DOHH2 (cell line): ENCODE measurements around the gene PPIP5K1.

Experiments used
- H3F3A ChIP-seq: fragments of 200-600 bp; sonication (generic), shearing (Covaris generic); 2 replicates; pipeline ENCODE4 v1.6.0; 2016; ENCODE audit warnings: antibody characterized with exemption, mild to moderate bottlenecking; ENCODE audit not compliant: control insufficient read depth, insufficient read depth
- H3K27ac ChIP-seq: fragments of 200-600 bp; sonication (generic); 2 replicates; pipeline ENCODE4 v1.5.1; 2014; ENCODE audit warnings: low read depth, mild to moderate bottlenecking, low read length, moderate library complexity
- H3K27me3 ChIP-seq: fragments of 200-600 bp; sonication (generic); 2 replicates; pipeline ENCODE4 v1.6.1; 2014; ENCODE audit warnings: mild to moderate bottlenecking, low read length, mixed read lengths; ENCODE audit not compliant: control insufficient read depth
- H3K36me3 ChIP-seq: fragments of 200-600 bp; sonication (generic); 2 replicates; pipeline ENCODE4 v1.6.1; 2014; ENCODE audit warnings: mild to moderate bottlenecking, low read length, moderate library complexity, mixed read lengths; ENCODE audit not compliant: control insufficient read depth
- H3K4me1 ChIP-seq: fragments of 200-600 bp; sonication (generic); 2 replicates; pipeline ENCODE4 v1.6.1; 2014; ENCODE audit warnings: mild to moderate bottlenecking, low read length, mixed read lengths; ENCODE audit not compliant: control insufficient read depth
- H3K4me2 ChIP-seq: fragments of 200-600 bp; sonication (generic); 2 replicates; pipeline ENCODE4 v1.6.0; 2014; ENCODE audit warnings: mild to moderate bottlenecking, low read length, moderate library complexity
- H3K4me3 ChIP-seq: fragments of 200-600 bp; sonication (generic); 2 replicates; pipeline ENCODE4 v1.5.1; 2014; ENCODE audit warnings: mild to moderate bottlenecking, low read length, mixed read lengths
- H3K79me2 ChIP-seq: fragments of 200-600 bp; sonication (generic); 2 replicates; pipeline ENCODE4 v1.6.1; 2014; ENCODE audit warnings: mild to moderate bottlenecking, low read length, mixed read lengths; ENCODE audit not compliant: control insufficient read depth
- H3K9me2 ChIP-seq: fragments of 200-600 bp; sonication (generic); replicated peaks from 2 replicates; pipeline ENCODE4 v1.6.1; 2014; ENCODE audit warnings: mild to moderate bottlenecking, low read length, mixed read lengths; ENCODE audit not compliant: control insufficient read depth
- H3K9me3 ChIP-seq: fragments of 200-600 bp; sonication (generic); 2 replicates; pipeline ENCODE4 v1.6.1; 2014; ENCODE audit warnings: antibody characterized with exemption, low read length, mixed read lengths; ENCODE audit not compliant: control insufficient read depth, insufficient read depth
- H4K20me1 ChIP-seq: fragments of 200-600 bp; sonication (generic); 2 replicates; pipeline ENCODE4 v1.6.0; 2014; ENCODE audit warnings: low read depth, mild to moderate bottlenecking, antibody characterized with exemption, low read length, moderate library complexity; ENCODE audit not compliant: control insufficient read depth, insufficient read depth
- CTCF ChIP-seq: fragments of 200-600 bp; sonication (generic); IDR thresholded peaks from one replicate; pipeline ENCODE4 v1.5.1; 2014; ENCODE audit warnings: antibody characterized with exemption, mild to moderate bottlenecking, low read depth, low read length; ENCODE audit not compliant: poor library complexity, severe bottlenecking
- EZH2phosphoT487 ChIP-seq: fragments of 200-600 bp; sonication (generic); IDR thresholded peaks from 2 replicates; pipeline ENCODE4 v1.6.1; 2017; ENCODE audit warnings: borderline replicate concordance, mild to moderate bottlenecking, antibody characterized with exemption, low read length, moderate library complexity, mixed read lengths

PPIP5K1 gene

DNA sequence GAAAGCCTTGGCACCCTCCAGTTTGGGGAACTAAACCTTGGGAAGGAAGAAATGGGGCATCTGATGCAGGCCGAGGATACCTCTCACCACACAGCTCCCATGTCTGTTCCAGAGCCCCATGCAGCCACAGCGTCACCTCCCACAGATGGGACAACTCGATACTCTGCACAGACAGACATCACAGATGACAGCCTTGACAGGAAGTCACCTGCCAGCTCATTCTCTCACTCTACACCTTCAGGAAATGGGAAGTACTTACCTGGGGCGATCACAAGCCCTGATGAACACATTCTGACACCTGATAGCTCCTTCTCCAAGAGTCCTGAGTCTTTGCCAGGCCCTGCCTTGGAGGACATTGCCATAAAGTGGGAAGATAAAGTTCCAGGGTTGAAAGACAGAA lies 64.9 kb downstream of the PPIP5K1 start:
- Histone ChIP-seq H3K36me3 (no peaks in the 10 kb centered on the region), H3K4me1 (peaks cover 12% of the 10 kb centered on the region), H3F3A (no peaks in the 10 kb centered on the region), H3K27ac (no peak overlapping the region), H4K20me1 (no peaks in the 10 kb centered on the region), H3K9me2 (no peaks in the 10 kb centered on the region), H3K9me3 (no peaks in the 10 kb centered on the region), H3K4me2 (no peak overlapping the region), H3K4me3 (no peak overlapping the region), H3K79me2 (no peaks in the 10 kb centered on the region), H3K27me3 (no peaks in the 10 kb centered on the region)
- TF ChIP-seq CTCF (no peak), EZH2phosphoT487 (no peak)

GRCh38 chr15:43524254-43524845 lies 65.7 kb downstream of the PPIP5K1 start:
- H4K20me1 ChIP-seq, result no peaks in the 10 kb centered on the region
- no peaks in the 10 kb centered on the region for H3K27me3 ChIP-seq
- no peak overlapping the region for H3K4me3 ChIP-seq
- no peak overlapping the region for H3K27ac ChIP-seq
- no peaks in the 10 kb centered on the region for H3F3A ChIP-seq
- H3K9me3 ChIP-seq, result no peaks in the 10 kb centered on the region
- H3K4me2 ChIP-seq, result no peak overlapping the region
- no peaks in the 10 kb centered on the region for H3K36me3 ChIP-seq
- no peak for TF ChIP-seq EZH2phosphoT487
- TF ChIP-seq CTCF, result peak; percentile 41
- no peaks in the 10 kb centered on the region for H3K9me2 ChIP-seq
- H3K79me2 ChIP-seq, result no peaks in the 10 kb centered on the region
- H3K4me1 ChIP-seq, result peaks cover 12% of the 10 kb centered on the region

DNA sequence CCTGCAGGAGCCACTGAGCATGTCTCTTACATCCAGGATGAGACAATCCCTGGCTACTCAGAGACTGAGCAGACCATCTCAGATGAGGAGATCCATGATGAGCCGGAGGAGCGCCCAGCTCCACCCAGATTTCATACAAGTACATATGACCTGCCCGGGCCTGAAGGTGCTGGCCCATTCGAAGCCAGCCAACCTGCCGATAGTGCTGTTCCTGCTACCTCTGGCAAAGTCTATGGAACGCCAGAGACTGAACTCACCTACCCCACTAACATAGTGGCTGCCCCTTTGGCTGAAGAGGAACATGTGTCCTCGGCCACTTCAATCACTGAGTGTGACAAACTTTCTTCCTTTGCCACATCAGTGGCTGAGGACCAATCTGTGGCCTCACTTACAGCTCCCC lies 66.4 kb downstream of the PPIP5K1 start:
- Histone ChIP-seq H3K4me2 (no peak overlapping the region), H4K20me1 (no peaks in the 10 kb centered on the region), H3K9me2 (no peaks in the 10 kb centered on the region), H3K4me1 (peaks cover 17% of the 10 kb centered on the region), H3K9me3 (no peaks in the 10 kb centered on the region), H3K27me3 (peaks cover 2% of the 10 kb centered on the region), H3K79me2 (no peaks in the 10 kb centered on the region), H3K27ac (no peak overlapping the region), H3K4me3 (no peak overlapping the region), H3K36me3 (no peaks in the 10 kb centered on the region), H3F3A (no peaks in the 10 kb centered on the region)
- TF ChIP-seq CTCF, result no peak
- TF ChIP-seq EZH2phosphoT487, result no peak
